GM19467 (cell line): Measurements from ENCODE around the gene BLTP3A.
"Not testable (repeated sequence)": the region's sequence is repeated elsewhere in the genome, so short reads cannot be mapped to it uniquely, and the experiment has no call there.

Experiments used
- ATAC-seq: cut with Tn5 transposase; IDR thresholded peaks from one replicate; pipeline ENCODE4 v1.9.1; 2021; ENCODE audit warnings: mild to moderate bottlenecking, moderate library complexity; ENCODE audit not compliant: unreplicated experiment

The BLTP3A gene

GRCh38 chr6:34792605-34793500, 970 bp downstream of the BLTP3A start:
- no peak for ATAC-seq

GRCh38 chr6:34793877-34794276, 2.0 kb downstream of the BLTP3A start:
- no peak for ATAC-seq

- no peak for ATAC-seq
Measured at GRCh38 chr6:34795836-34796425, 4.0 kb downstream of the BLTP3A start.

- no peak for ATAC-seq
Measured at GRCh38 chr6:34798057-34798456, 6.2 kb downstream of the BLTP3A start.

GRCh38 chr6:34799547-34799946, 7.7 kb downstream of the BLTP3A start:
- ATAC-seq: no peak

GRCh38 chr6:34804543-34804942, 12.7 kb downstream of the BLTP3A start:
- ATAC-seq: no peak

- not testable (repeated sequence) for ATAC-seq
Measured at GRCh38 chr6:34805074-34805473, 13.2 kb downstream of the BLTP3A start.

GRCh38 chr6:34806738-34807453, 15.0 kb downstream of the BLTP3A start:
- ATAC-seq: no peak

- not testable (repeated sequence) for ATAC-seq
Measured at GRCh38 chr6:34808473-34808872, 16.6 kb downstream of the BLTP3A start.

- not testable (repeated sequence) for ATAC-seq
Measured at GRCh38 chr6:34809419-34809818, 17.5 kb downstream of the BLTP3A start.

- no peak for ATAC-seq
Measured at GRCh38 chr6:34810017-34810882, 18.4 kb downstream of the BLTP3A start.

GRCh38 chr6:34810936-34811632, 19.2 kb downstream of the BLTP3A start:
- peak; percentile 85 for ATAC-seq

GRCh38 chr6:34813028-34813713, 21.3 kb downstream of the BLTP3A start:
- ATAC-seq: no peak

- no peak for ATAC-seq
Measured at GRCh38 chr6:34816635-34817301, 24.9 kb downstream of the BLTP3A start.

- ATAC-seq: no peak
Measured at GRCh38 chr6:34817446-34817845, 25.6 kb downstream of the BLTP3A start.

GRCh38 chr6:34818872-34819570, 27.1 kb downstream of the BLTP3A start:
- ATAC-seq: not testable (repeated sequence)

- no peak for ATAC-seq
Measured at GRCh38 chr6:34819571-34820480, 27.9 kb downstream of the BLTP3A start.
